ENCODE measurements around the gene PXT1. TPM values are rescaled to one million over a fixed set of nuclear protein-coding genes. Genes with fewer than 3 reads are reported as not detected.

The PXT1 gene
- total RNA-seq, 1 donor = under 0.01 TPM

GRCh38 chr6:36340618-36341454 lies 101.8 kb downstream of the PXT1 start:
- Histone ChIP-seq H3K79me2 (ENCODE audit: insufficient read depth, low read length) (no peaks in the 10 kb centered on the region), H3K27me3 (ENCODE audit: insufficient read depth, low read length) (peaks cover 40% of the 10 kb centered on the region), H3K4me1 (ENCODE audit: insufficient read depth, low read length) (peaks cover 7% of the 10 kb centered on the region), H4K20me1 (ENCODE audit: insufficient read depth, low read length) (no peaks in the 10 kb centered on the region), H3K4me2 (ENCODE audit: insufficient read depth, low read length) (peak overlapping the region; percentile 93), H3K27ac (ENCODE audit: low read depth, low read length) (peak overlapping the region; percentile 28), H3K36me3 (ENCODE audit: insufficient read depth, low read length) (no peaks in the 10 kb centered on the region), H3K4me3 (ENCODE audit: insufficient read depth, low read length) (peak overlapping the region; percentile 67), H3K9me3 (ENCODE audit: low read depth, low read length) (no peaks in the 10 kb centered on the region), H2AFZ (ENCODE audit: low read length) (peak overlapping the region; percentile 97)
- TF ChIP-seq CTCF (IDR thresholded peaks at IDR 0.05; ENCODE audit: extremely low read depth, low read depth, low read length) = peak; percentile 98
- peak; percentile 91 for DNase-seq (ENCODE audit: insufficient read length, low spot score, missing footprints)

Small RNA genes within 50 kb of the gene (small RNA-seq; reads per million reads assigned to genes)
- gene RN7SL502P = not detected

Other genes with a start within 250 kb of the PXT1 start
- gene BRPF3, start 246.1 kb downstream of the PXT1 start, total RNA-seq = 17.7 and 18.8 TPM in 2 replicates
- gene PNPLA1, start 172.8 kb downstream of the PXT1 start, total RNA-seq = under 0.01 TPM in 1 of 2 replicates, not detected in the other
- not detected in 2 replicates for gene BNIP5, start 106.0 kb downstream of the PXT1 start, total RNA-seq
- gene ETV7, start 55.2 kb downstream of the PXT1 start, total RNA-seq = 3.3 and 3.5 TPM in 2 replicates
- gene KCTD20, start 146 bp upstream of the PXT1 start, total RNA-seq = 182 and 210 TPM in 2 replicates
- 41.5 and 48.1 TPM in 2 replicates for gene STK38, start 104.6 kb upstream of the PXT1 start, total RNA-seq
- 236 and 289 TPM in 2 replicates for gene SRSF3, start 151.5 kb upstream of the PXT1 start, total RNA-seq
- 456 and 461 TPM in 2 replicates for gene CDKN1A, start 235.9 kb upstream of the PXT1 start, total RNA-seq

Measured in osteoblast (primary cell).